HepG2 (cell line): ENCODE data around the gene ARHGEF10L. TPM values are rescaled to one million over a fixed set of nuclear protein-coding genes. Genes with fewer than 3 reads are reported as not detected.

ENCODE experiments used
- ATAC-seq: fragments of 200-7000 bp; cut with Tn5 transposase; 3 replicates; pipeline ENCODE4 v1.9.1; 2020; ENCODE audit warnings: mild to moderate bottlenecking, moderate library complexity
- BruUV-seq: library from RNA; stranded (reverse); fragments of 400-500 nt; replicated peaks from 2 replicates; lab custom pipeline; 2021; lab: Mats Ljungman, UMichigan
- CTCF ChIA-PET: fragments of 300-600 bp; formaldehyde crosslinking; extraction: SDS; loops from one replicate; lab custom pipeline; 2021; ENCODE audit warnings: low total read pairs, inconsistent platforms, low intra/inter-chr PET ratio; lab: Yijun Ruan, JAX
- POLR2A ChIA-PET: fragments of 350-600 bp; sonication (Branson Sonifier 250); formaldehyde crosslinking; loops from one replicate; lab custom pipeline; 2020; ENCODE audit warnings: antibody characterized with exemption, inconsistent platforms; lab: Yijun Ruan, JAX
- DNase-seq: peaks from one replicate; pipeline ENCODE4 v3.0.0-alpha.2; 2015; ENCODE audit warnings: low spot score
- FAIRE-seq: peaks from 3 replicates; lab custom pipeline; 2011; peaks lifted over from hg19 to GRCh38; lab: Jason Lieb, UNC
- H2AFZ ChIP-seq: one replicate; pipeline ENCODE4 v1.6.1; 2011; ENCODE audit warnings: low read length, inconsistent platforms
- H3K27ac ChIP-seq: fragments of 300-600 bp; 3 replicates; pipeline ENCODE4 v1.8.0; 2011; ENCODE audit warnings: mixed run types, mild to moderate bottlenecking, mixed read lengths, low read length, inconsistent platforms; ENCODE audit not compliant: insufficient read depth; ENCODE audit errors: extremely low read length
- H3K27me3 ChIP-seq, 2 experiments: fragments of 200-600 bp in 1 of 2; 2 replicates in 1 of 2; 3 replicates in 1 of 2; pipeline versions ENCODE4 v1.6.0 to v1.8.0; 2011; ENCODE audit warnings: low read length in 2 of 2, mild to moderate bottlenecking in 2 of 2, moderate library complexity in 2 of 2, inconsistent platforms in 1 of 2; ENCODE audit not compliant: insufficient read depth in 2 of 2, control insufficient read depth in 1 of 2
- H3K36me3 ChIP-seq, 2 experiments: fragments of 200-600 bp in 1 of 2; replicated peaks in 1 of 2; 2 replicates in 1 of 2; 3 replicates in 1 of 2; pipeline versions ENCODE4 v1.5.1 to v1.8.0; 2011; ENCODE audit warnings: low read length in 2 of 2, inconsistent platforms in 1 of 2; ENCODE audit not compliant: insufficient read depth in 2 of 2, control insufficient read depth in 1 of 2
- H3K4me1 ChIP-seq: 2 replicates; pipeline ENCODE4 v1.5.1; 2012; ENCODE audit warnings: low read length, inconsistent platforms; ENCODE audit not compliant: insufficient read depth
- H3K4me2 ChIP-seq: 2 replicates; pipeline ENCODE4 v1.6.0; 2011; ENCODE audit warnings: low read depth, low read length, inconsistent platforms
- H3K4me3 ChIP-seq, 3 experiments: fragments of 200-600 bp in 1 of 3; sonication (generic), shearing (Covaris generic) in 1 of 3; replicated peaks in 1 of 3; 2 replicates each; pipeline ENCODE4 v1.5.1; 2011 to 2016; ENCODE audit warnings: low read length in 3 of 3, inconsistent platforms in 2 of 3, low read depth in 2 of 3, mild to moderate bottlenecking in 2 of 3, control low read depth in 1 of 3, mixed read lengths in 1 of 3; ENCODE audit not compliant: insufficient read depth in 1 of 3
- H3K79me2 ChIP-seq: one replicate; pipeline ENCODE4 v1.6.1; 2011; ENCODE audit warnings: low read length, inconsistent platforms; ENCODE audit not compliant: insufficient read depth
- H3K9ac ChIP-seq: 2 replicates; pipeline ENCODE4 v1.6.0; 2011; ENCODE audit warnings: mild to moderate bottlenecking, low read depth, low read length, inconsistent platforms; ENCODE audit not compliant: insufficient read depth
- H3K9me3 ChIP-seq: 2 replicates; pipeline ENCODE4 v1.5.1; 2012; ENCODE audit warnings: mild to moderate bottlenecking, low read length
- H4K20me1 ChIP-seq: 2 replicates; pipeline ENCODE4 v1.6.0; 2011; ENCODE audit warnings: inconsistent platforms, mild to moderate bottlenecking, low read length, moderate library complexity; ENCODE audit not compliant: insufficient read depth
- AGO2 ChIP-seq: fragments of 200-400 bp; formaldehyde crosslinking; optimal IDR thresholded peaks from 2 replicates; pipeline ENCODE3; 2017; ENCODE audit warnings: mild to moderate bottlenecking, low read depth, low read length, moderate library complexity
- MAFK ChIP-seq, 2 experiments: IDR thresholded peaks in 1 of 2; conservative IDR thresholded peaks in 1 of 2; 2 replicates each; pipeline ENCODE4 v1.6.1; 2011; ENCODE audit warnings: improper control_type of control experiment in 2 of 2, low read length in 2 of 2
- ONECUT2 ChIP-seq: sonication (generic); formaldehyde crosslinking; IDR thresholded peaks from 2 replicates; pipeline ENCODE4 v1.4.0; 2020; ENCODE audit warnings: missing genetic modification reagents
- POLR2G ChIP-seq: fragments of 200-400 bp; formaldehyde crosslinking; IDR thresholded peaks from 2 replicates; pipeline ENCODE4 v1.6.1; 2018; ENCODE audit warnings: mild to moderate bottlenecking, low read depth, low read length, moderate library complexity
- RBM22 ChIP-seq: fragments of 200-400 bp; formaldehyde crosslinking; optimal IDR thresholded peaks from 2 replicates; pipeline ENCODE3; 2017; ENCODE audit warnings: mild to moderate bottlenecking, low read length, moderate library complexity
- SMAD3 ChIP-seq: sonication (generic); formaldehyde crosslinking; IDR thresholded peaks from 2 replicates; pipeline ENCODE4 v1.4.0; 2020; ENCODE audit warnings: missing genetic modification reagents
- ZBTB37 ChIP-seq: sonication (generic); formaldehyde crosslinking; IDR thresholded peaks from 2 replicates; pipeline ENCODE4 v1.4.0; 2020; ENCODE audit warnings: mild to moderate bottlenecking, missing genetic modification reagents
- ZNF12 ChIP-seq: sonication (generic); formaldehyde crosslinking; IDR thresholded peaks from 2 replicates; pipeline ENCODE4 v1.5.0; 2020; ENCODE audit warnings: missing genetic modification reagents
- ZNF580 ChIP-seq: IDR thresholded peaks from 2 replicates; pipeline ENCODE4 v1.6.1; 2016; ENCODE audit warnings: low read depth, borderline replicate concordance
- WGBS: methylation state at CpG from one replicate; pipeline ENCODE4 v1.1.6; 2017; ENCODE audit warnings: low lambda C conversion rate; 5-methylcytosine and 5-hydroxymethylcytosine counted together
- in situ Hi-C: cut with HindIII; loops from 2 replicates; pipeline ENCODE4 v1.10.0; 2017; ENCODE audit warnings: low pct_unique_long_range_greater_than_20kb; ENCODE audit not compliant: extremely low pct_ligation_motif_present
- intact Hi-C: fragments of 100-400 bp; cut with micrococcal nuclease; formaldehyde crosslinking; loops from one replicate; pipeline ENCODE4 v1.10.0; 2022; ENCODE audit not compliant: unreplicated experiment
- polyA plus RNA-seq, 8 experiments: library from polyadenylated mRNA; depleted of rRNA in 3 of 8; stranded (reverse) in 7 of 8; unstranded in 1 of 8; fragments of >200 nt; fragmentation: Illumina TruSeq in 4 of 8; extraction: Trizol in 4 of 8; gene quantifications; 2 replicates each; pipeline versions ENCODE4 v1.2.1 to v1.2.3, GENCODE V29; 2011 to 2016; ENCODE audit warnings: low read depth in 4 of 8, missing spikeins in 1 of 8, mixed read lengths in 1 of 8; ENCODE audit not compliant: insufficient read depth in 1 of 8
- total RNA-seq, 5 experiments: library from RNA; depleted of rRNA; stranded (reverse); fragments of >200 nt; fragmentation: Illumina TruSeq; extraction: Trizol; gene quantifications; 2 replicates each; pipeline ENCODE4 v1.2.3, GENCODE V29; 2016; ENCODE audit warnings: low read depth in 1 of 5

ARHGEF10L gene
- total and polyA plus RNA-seq, 2 of the 13 experiments (the other 11 are each of a cell fraction or from before 2014, with no cell fraction given) = 46.5 to 78.3 TPM

- DNase-seq (no peak), ATAC-seq (no peak), FAIRE-seq (no peak)
- ChIA-PET POLR2A (interaction anchor here (1.3 kb wide), 1 partner anchor 117 kb away, joined by 3 read pairs; no protein-coding TSS in a partner anchor), CTCF (no interaction called here)
- intact Hi-C loops = no loop called here
- no peak overlapping the region for H3K4me3 ChIP-seq
- in situ Hi-C loops = no loop called here
- H2AFZ ChIP-seq = no peak overlapping the region
- no TSS peak for BruUV-seq
- H3K79me2 ChIP-seq = no peaks in the 10 kb centered on the region
- WGBS = over 99% methylated on average over 16 of the region's 19 CpGs
- H3K4me1 ChIP-seq = no peaks in the 10 kb centered on the region
- no peak overlapping the region for H3K9ac ChIP-seq
- H3K27ac ChIP-seq = no peak overlapping the region
- H3K27me3 ChIP-seq = no peaks in the 10 kb centered on the region
- H3K9me3 ChIP-seq = no peaks in the 10 kb centered on the region
- H3K36me3 ChIP-seq = peaks cover 47 to 95% of the 10 kb centered on the region in 2 experiments
- no peak for TF ChIP-seq SMAD3 (CRISPR knock-in tag)
- no peak for TF ChIP-seq ZNF12 (CRISPR knock-in tag)
- TF ChIP-seq MAFK (conservative IDR thresholded peaks at IDR 0.05 in 1 of 2, IDR thresholded peaks at IDR 0.05 in 1 of 2; ENCODE audit: low read length in 2 of 2) = no peak
- TF ChIP-seq RBM22 = peak; percentile 16
- no peak for TF ChIP-seq ONECUT2 (CRISPR knock-in tag)
- no peak overlapping the region for H3K4me2 ChIP-seq
- peaks cover 6% of the 10 kb centered on the region; the same call in 1 of the 2 replicates for H4K20me1 ChIP-seq
These were observed 79.2 kb downstream of the ARHGEF10L start for GRCh38 chr1:17618558-17619247.

GRCh38 chr1:17620448-17620847, 81.0 kb downstream of the ARHGEF10L start:
- BruUV-seq = no TSS peak
- Histone ChIP-seq H3K79me2 (no peaks in the 10 kb centered on the region), H4K20me1 (peaks cover 3% of the 10 kb centered on the region; the same call in 1 of the 2 replicates), H3K9ac (no peak overlapping the region), H3K27me3 (no peaks in the 10 kb centered on the region), H3K9me3 (no peaks in the 10 kb centered on the region), H2AFZ (no peak overlapping the region), H3K27ac (no peak overlapping the region), H3K36me3 (peaks cover 60 to 96% of the 10 kb centered on the region in 2 experiments), H3K4me1 (no peaks in the 10 kb centered on the region), H3K4me3 (no peak overlapping the region), H3K4me2 (no peak overlapping the region)
- CTCF ChIA-PET = no interaction called here
- 95% methylated on average over 5 of the region's 5 CpGs for WGBS
- no peak for DNase-seq
- no peak for ATAC-seq
- in situ Hi-C loops (no loop called here), intact Hi-C loops (no loop called here)
- TF ChIP-seq ZNF580 (no peak), POLR2G (0 out of 2 replicates have a peak, but pooled peaks have one; percentile 7), ZBTB37 (no peak), AGO2 (peak; percentile 33), RBM22 (peak; percentile 34)
- no peak for FAIRE-seq
- POLR2A ChIA-PET = no interaction called here
